ENCODE measurements around the gene ZNF469.

GRCh38 chr16:88428156-88428555 is 45.4 kb downstream of the ZNF469 start:
- no peak for TF ChIP-seq CTCF (IDR thresholded peaks at IDR 0.05)
- no peak for TF ChIP-seq TCF7 (CRISPR knock-in tag; IDR thresholded peaks at IDR 0.05; ENCODE audit: low read depth)
- TF ChIP-seq NR1H2 (CRISPR knock-in tag; IDR thresholded peaks at IDR 0.05): no peak
- TF ChIP-seq PRDM15 (CRISPR knock-in tag; IDR thresholded peaks at IDR 0.05): no peak
- no peak for TF ChIP-seq TEAD1 (CRISPR knock-in tag; IDR thresholded peaks at IDR 0.05)
- TF ChIP-seq ATF1 (CRISPR knock-in tag; IDR thresholded peaks at IDR 0.05): no peak
- TF ChIP-seq ATF6 (CRISPR knock-in tag; IDR thresholded peaks at IDR 0.05): no peak
- no peak for TF ChIP-seq FOXP4 (CRISPR knock-in tag; IDR thresholded peaks at IDR 0.05)
- TF ChIP-seq CREB1 (CRISPR knock-in tag; IDR thresholded peaks at IDR 0.05): no peak
- no peak for TF ChIP-seq NR3C1 (CRISPR knock-in tag; conservative IDR thresholded peaks at IDR 0.05; ENCODE audit: low read depth)

All from WTC11 (cell line).